ENCODE measurements around the gene TMEM200C. TPM values are rescaled to one million over a fixed set of nuclear protein-coding genes. Genes with fewer than 3 reads are reported as not detected.

The TMEM200C gene
- total RNA-seq, 2 experiments from 2014 or later = not detected

GRCh38 chr18:5909125-5909524 is 13.8 kb upstream of the TMEM200C start:
- H3K27me3 Mint-ChIP-seq = peaks cover 8% of the 10 kb centered on the region
- POLR2A ChIA-PET = interaction anchor here (0.7 kb wide), 1 partner anchor 540 kb away, joined by 3 read pairs; no protein-coding TSS in a partner anchor
- CTCF ChIA-PET = no interaction called here
- H3K4me1 Mint-ChIP-seq = no peaks in the 10 kb centered on the region
- no peak overlapping the region for H3K27ac Mint-ChIP-seq
- no peak overlapping the region for H3K4me3 Mint-ChIP-seq
- H3K36me3 Mint-ChIP-seq (ENCODE audit: low read depth) = no peaks in the 10 kb centered on the region
- H3K9me3 Mint-ChIP-seq = no peaks in the 10 kb centered on the region
- no peak for DNase-seq

- H3K27ac Mint-ChIP-seq = no peak overlapping the region
- no peak overlapping the region for H3K4me3 Mint-ChIP-seq
- H3K9me3 Mint-ChIP-seq = no peaks in the 10 kb centered on the region
- ChIA-PET CTCF (no interaction called here), POLR2A (no interaction called here)
- H3K36me3 Mint-ChIP-seq (ENCODE audit: low read depth) = no peaks in the 10 kb centered on the region
- no peaks in the 10 kb centered on the region for H3K4me1 Mint-ChIP-seq
- no peak for DNase-seq
- H3K27me3 Mint-ChIP-seq = peaks cover 22% of the 10 kb centered on the region
Measured at GRCh38 chr18:5903386-5903785, 8.1 kb upstream of the TMEM200C start.

- H3K4me3 Mint-ChIP-seq = no peak overlapping the region
- no peaks in the 10 kb centered on the region for H3K36me3 Mint-ChIP-seq (ENCODE audit: low read depth)
- ChIA-PET CTCF (no interaction called here), POLR2A (no interaction called here)
- no peak for DNase-seq
- peaks cover 2% of the 10 kb centered on the region for H3K4me1 Mint-ChIP-seq
- H3K27me3 Mint-ChIP-seq = peaks cover 36% of the 10 kb centered on the region
- H3K9me3 Mint-ChIP-seq = no peaks in the 10 kb centered on the region
- no peak overlapping the region for H3K27ac Mint-ChIP-seq
Measured at GRCh38 chr18:5900262-5900661, 4.9 kb upstream of the TMEM200C start.

- Mint-ChIP-seq H3K9me3 (no peaks in the 10 kb centered on the region), H3K27me3 (peaks cover 36% of the 10 kb centered on the region), H3K36me3 (ENCODE audit: low read depth) (no peaks in the 10 kb centered on the region), H3K27ac (no peak overlapping the region), H3K4me1 (peaks cover 2% of the 10 kb centered on the region), H3K4me3 (no peak overlapping the region)
- ChIA-PET POLR2A (no interaction called here), CTCF (no interaction called here)
- no peak for DNase-seq
Measured at GRCh38 chr18:5899835-5900234, 4.5 kb upstream of the TMEM200C start.

GRCh38 chr18:5895876-5896740 is 786 bp upstream of the TMEM200C start:
- Mint-ChIP-seq H3K4me3 (no peak overlapping the region), H3K27me3 (peaks cover 68% of the 10 kb centered on the region), H3K4me1 (peaks cover 7% of the 10 kb centered on the region), H3K36me3 (ENCODE audit: low read depth) (no peaks in the 10 kb centered on the region), H3K27ac (no peak overlapping the region), H3K9me3 (no peaks in the 10 kb centered on the region)
- POLR2A ChIA-PET = no interaction called here
- CTCF ChIA-PET = no interaction called here
- no peak for DNase-seq

- CTCF ChIA-PET = no interaction called here
- POLR2A ChIA-PET = interaction anchor here (0.6 kb wide), 1 partner anchor 248 kb away, joined by 3 read pairs; no protein-coding TSS in a partner anchor
- Mint-ChIP-seq H3K36me3 (ENCODE audit: low read depth) (no peaks in the 10 kb centered on the region), H3K4me3 (no peak overlapping the region), H3K4me1 (peaks cover 7% of the 10 kb centered on the region), H3K9me3 (no peaks in the 10 kb centered on the region), H3K27me3 (peaks cover 69% of the 10 kb centered on the region), H3K27ac (no peak overlapping the region)
- no peak for DNase-seq
Measured at GRCh38 chr18:5894611-5895298, 567 bp downstream of the TMEM200C start.

GRCh38 chr18:5893956-5894610 is 1.2 kb downstream of the TMEM200C start:
- Mint-ChIP-seq H3K4me3 (no peak overlapping the region), H3K27me3 (peaks cover 73% of the 10 kb centered on the region), H3K36me3 (ENCODE audit: low read depth) (no peaks in the 10 kb centered on the region), H3K27ac (no peak overlapping the region), H3K4me1 (peaks cover 7% of the 10 kb centered on the region), H3K9me3 (no peaks in the 10 kb centered on the region)
- CTCF ChIA-PET = no interaction called here
- POLR2A ChIA-PET = interaction anchor here (0.6 kb wide), 2 partner anchors 92 to 249 kb away, joined by 3 read pairs; no protein-coding TSS in a partner anchor
- no peak for DNase-seq

GRCh38 chr18:5892823-5893431 is 2.4 kb downstream of the TMEM200C start:
- Mint-ChIP-seq H3K27me3 (peaks cover 70% of the 10 kb centered on the region), H3K4me3 (no peak overlapping the region), H3K4me1 (peaks cover 7% of the 10 kb centered on the region), H3K36me3 (ENCODE audit: low read depth) (no peaks in the 10 kb centered on the region), H3K27ac (no peak overlapping the region), H3K9me3 (no peaks in the 10 kb centered on the region)
- CTCF ChIA-PET = no interaction called here
- DNase-seq = no peak
- POLR2A ChIA-PET = no interaction called here

GRCh38 chr18:5891854-5892215 is 3.5 kb downstream of the TMEM200C start:
- no peak for DNase-seq
- no peak overlapping the region for H3K4me3 Mint-ChIP-seq
- POLR2A ChIA-PET = no interaction called here
- H3K4me1 Mint-ChIP-seq = peaks cover 7% of the 10 kb centered on the region
- no peaks in the 10 kb centered on the region for H3K9me3 Mint-ChIP-seq
- no peak overlapping the region for H3K27ac Mint-ChIP-seq
- peaks cover 71% of the 10 kb centered on the region for H3K27me3 Mint-ChIP-seq
- CTCF ChIA-PET = no interaction called here
- H3K36me3 Mint-ChIP-seq (ENCODE audit: low read depth) = no peaks in the 10 kb centered on the region

- ChIA-PET POLR2A (no interaction called here), CTCF (no interaction called here)
Measured at GRCh38 chr18:5891184-5891853, 4.0 kb downstream of the TMEM200C start.

GRCh38 chr18:5890331-5891183 is 4.8 kb downstream of the TMEM200C start:
- H3K27ac Mint-ChIP-seq = no peak overlapping the region
- H3K9me3 Mint-ChIP-seq = no peaks in the 10 kb centered on the region
- peaks cover 63% of the 10 kb centered on the region for H3K27me3 Mint-ChIP-seq
- no peaks in the 10 kb centered on the region for H3K36me3 Mint-ChIP-seq (ENCODE audit: low read depth)
- POLR2A ChIA-PET = no interaction called here
- no peak overlapping the region for H3K4me3 Mint-ChIP-seq
- H3K4me1 Mint-ChIP-seq = peaks cover 5% of the 10 kb centered on the region
- CTCF ChIA-PET = interaction anchor here (1.1 kb wide), 1 partner anchor 12 kb away, joined by 3 read pairs; no protein-coding TSS in a partner anchor
- DNase-seq = peak; percentile 26

More at GRCh38 chr18:5891184-5891853, 4.0 kb downstream of the TMEM200C start:
- Mint-ChIP-seq H3K36me3 (ENCODE audit: low read depth) (no peaks in the 10 kb centered on the region), H3K4me3 (no peak overlapping the region), H3K27ac (no peak overlapping the region), H3K4me1 (peaks cover 7% of the 10 kb centered on the region), H3K27me3 (peaks cover 66% of the 10 kb centered on the region), H3K9me3 (no peaks in the 10 kb centered on the region)
- DNase-seq = no peak

- Mint-ChIP-seq H3K27ac (no peak overlapping the region), H3K27me3 (peaks cover 42% of the 10 kb centered on the region), H3K4me3 (no peak overlapping the region), H3K4me1 (no peaks in the 10 kb centered on the region), H3K9me3 (no peaks in the 10 kb centered on the region), H3K36me3 (ENCODE audit: low read depth) (no peaks in the 10 kb centered on the region)
- ChIA-PET CTCF (no interaction called here), POLR2A (no interaction called here)
- no peak for DNase-seq
Measured at GRCh38 chr18:5885361-5885760, 10.0 kb downstream of the TMEM200C start.

All from activated CD4-positive, alpha-beta T cell treated with anti-CD3 and anti-CD28 coated beads, Interleukin-2, amount 10 ng/mL, durations not matched to agents 7 days and 5 days (primary cell).